Small intestine (tissue), 16 donors: ENCODE results near the gene RELL2. TPM values are rescaled to one million over a fixed set of nuclear protein-coding genes. Genes with fewer than 3 reads are reported as not detected.
A peak's percentile ranks its signal among the peaks of the same experiment; 100 is the strongest.

Experiments
- DNase-seq, 2 donors: peaks; one replicate each; pipeline versions ENCODE4 v3.0.0 to v3.0.0-alpha.2; 2013
- FAIRE-seq: peaks from 2 replicates; lab custom pipeline; 2012; peaks lifted over from hg19 to GRCh38; lab: Jason Lieb, UNC
- H3K27ac ChIP-seq, 3 donors: one replicate each; pipeline ENCODE4 v1.5.1; 2013; ENCODE audit warnings: low read length in 2 of 3, mild to moderate bottlenecking in 2 of 3, control low read depth in 1 of 3, inconsistent platforms in 1 of 3, low read depth in 1 of 3, moderate library complexity in 1 of 3
- H3K27me3 ChIP-seq, 3 donors: one replicate each; pipeline ENCODE4 v1.6.1; 2013; ENCODE audit warnings: low read length in 3 of 3, inconsistent platforms in 1 of 3; ENCODE audit not compliant: control insufficient read depth in 3 of 3, insufficient read depth in 3 of 3
- H3K36me3 ChIP-seq, 3 donors: one replicate each; pipeline ENCODE4 v1.6.1; 2013; ENCODE audit warnings: low read length in 3 of 3, inconsistent platforms in 1 of 3, low read depth in 1 of 3, mild to moderate bottlenecking in 1 of 3, moderate library complexity in 1 of 3; ENCODE audit not compliant: control insufficient read depth in 3 of 3, insufficient read depth in 2 of 3
- H3K4me1 ChIP-seq, 3 donors: one replicate each; pipeline ENCODE4 v1.6.1; 2013; ENCODE audit warnings: low read length in 2 of 3, inconsistent platforms in 1 of 3, low read depth in 1 of 3, mild to moderate bottlenecking in 1 of 3, moderate library complexity in 1 of 3; ENCODE audit not compliant: control insufficient read depth in 3 of 3, insufficient read depth in 2 of 3
- H3K4me3 ChIP-seq, 3 donors: one replicate each; pipeline ENCODE4 v1.5.1; 2013; ENCODE audit warnings: low read length in 3 of 3, control low read depth in 1 of 3, inconsistent platforms in 1 of 3, low read depth in 1 of 3, mild to moderate bottlenecking in 1 of 3, moderate library complexity in 1 of 3
- H3K9me3 ChIP-seq, 2 donors: one replicate each; pipeline ENCODE4 v1.6.1; 2013; ENCODE audit warnings: low read depth in 1 of 2, low read length in 1 of 2; ENCODE audit not compliant: control insufficient read depth in 2 of 2, insufficient read depth in 1 of 2
- WGBS, 3 donors: extraction: QIAGEN DNeasy Blood & Tissue Kit; methylation state at CpG; one replicate each; pipeline ENCODE4 v1.1.7; 2013; 5-methylcytosine and 5-hydroxymethylcytosine counted together
- long read RNA-seq, 10 donors: transcript quantifications; one replicate each; lab custom pipeline, GENCODE V29; 2026
- polyA plus RNA-seq, 4 donors: library from polyadenylated mRNA; stranded (reverse) in 3 of 4; unstranded in 1 of 4; fragments of 200-250 nt in 3 of 4; fragments of 120-200 nt in 1 of 4; gene quantifications; one replicate each; pipeline versions ENCODE4 v1.2.1 to v1.2.3, GENCODE V29; 2013
- donor health status: healthy with polysubstance abuse.
- donor health status: control.
- donor health status: control.
- donor health status: Bipolar disorder and iron deficiency.
- donor health status: healthy.

The RELL2 gene, protein sequence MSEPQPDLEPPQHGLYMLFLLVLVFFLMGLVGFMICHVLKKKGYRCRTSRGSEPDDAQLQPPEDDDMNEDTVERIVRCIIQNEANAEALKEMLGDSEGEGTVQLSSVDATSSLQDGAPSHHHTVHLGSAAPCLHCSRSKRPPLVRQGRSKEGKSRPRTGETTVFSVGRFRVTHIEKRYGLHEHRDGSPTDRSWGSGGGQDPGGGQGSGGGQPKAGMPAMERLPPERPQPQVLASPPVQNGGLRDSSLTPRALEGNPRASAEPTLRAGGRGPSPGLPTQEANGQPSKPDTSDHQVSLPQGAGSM
- polyA plus RNA-seq, result 1 to 10 TPM; 1.9 to 5.4 (median 3.8) TPM
- long read RNA-seq, donor 1, partial matches to known transcripts, result 0 of 4 reads
- long read RNA-seq, donor 1, other reads (novel, unspliced or antisense), result 0 of 4 reads
- long read RNA-seq, donor 2, result 0 reads
- long read RNA-seq, donor 3, partial matches to known transcripts, result 0 of 1 reads
- long read RNA-seq, donor 3, other reads (novel, unspliced or antisense), result 0 of 1 reads
- long read RNA-seq, donor 4, result 0 reads
- long read RNA-seq, donor 5, result 0 reads
- long read RNA-seq, donor 6, result 0 reads
- long read RNA-seq, donor 7, result 0 reads
- long read RNA-seq, donor 8, result 0 reads
- long read RNA-seq, donor 9, result 0 reads
- long read RNA-seq, donor 10, partial matches to known transcripts, result 0 of 1 reads
- long read RNA-seq, donor 10, other reads (novel, unspliced or antisense), result 0 of 1 reads

DNA sequence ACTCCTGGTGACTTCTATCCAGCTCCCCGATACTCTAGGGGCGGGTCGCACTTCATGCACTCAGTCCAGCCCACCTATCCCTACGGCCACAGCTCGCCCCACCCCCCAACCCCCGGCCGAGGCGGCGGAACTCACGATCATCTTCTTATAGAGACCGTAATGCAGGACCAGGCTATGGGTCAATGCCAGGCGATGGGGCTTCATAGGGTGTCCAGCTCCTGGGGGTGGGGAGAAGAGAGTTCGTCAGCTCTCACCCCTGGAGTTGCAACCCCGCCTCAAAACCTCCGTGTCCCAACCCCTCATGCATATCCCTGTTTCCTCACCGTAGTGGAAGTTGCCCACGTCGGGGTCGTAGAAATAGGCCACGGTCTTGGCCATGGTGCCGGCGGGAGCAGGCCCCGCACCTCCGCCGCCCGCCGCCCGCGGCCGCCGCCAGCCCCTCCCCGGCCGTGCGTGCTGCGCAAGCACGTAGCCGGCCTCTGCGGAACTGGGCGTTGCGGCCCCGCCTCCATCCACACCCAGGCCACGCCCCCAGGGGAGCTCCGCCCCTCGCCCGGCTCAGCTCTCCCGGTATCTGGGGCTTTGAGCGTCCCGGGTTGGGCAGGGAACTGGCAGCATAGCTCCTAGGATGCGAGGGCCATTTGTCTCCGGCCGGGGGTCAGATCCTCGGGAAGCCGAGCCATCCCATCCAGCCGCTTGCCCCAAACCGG, at the start of gene RELL2, which contains the start of gene HDAC3:
Gene RELL2, plus strand, starts transcription at position 585 of the 710 bp plus-strand sequence. CDS start 1,229 bp downstream, outside the sequence.
Gene HDAC3, minus strand, starts transcription at position 437 of the 710 bp plus-strand sequence. Its CDS starts 59 bp downstream, at position 378.
- WGBS, 3 donors, result 1% methylated on average over 45 to 55 of the region's 55 CpGs
- H3K4me1 ChIP-seq, result peaks cover 0 to 24% (median 0%) of the 10 kb centered on the region in 3 donors
- peak within 1 kb of the TSS; percentile 35 to 90 (median 66) for H3K27ac ChIP-seq
- peak within 1 kb of the TSS; percentile 84 to 100 (median 84) for H3K4me3 ChIP-seq
- H3K9me3 ChIP-seq, result no peaks in the 10 kb centered on the region
- H3K27me3 ChIP-seq, result peaks cover 0 to 16% (median 0%) of the 10 kb centered on the region in 3 donors
- H3K36me3 ChIP-seq, result peaks cover 0 to 23% (median 2%) of the 10 kb centered on the region in 3 donors
- FAIRE-seq, result no peak
- DNase-seq, result peak; percentile 91 to 97

DNA sequence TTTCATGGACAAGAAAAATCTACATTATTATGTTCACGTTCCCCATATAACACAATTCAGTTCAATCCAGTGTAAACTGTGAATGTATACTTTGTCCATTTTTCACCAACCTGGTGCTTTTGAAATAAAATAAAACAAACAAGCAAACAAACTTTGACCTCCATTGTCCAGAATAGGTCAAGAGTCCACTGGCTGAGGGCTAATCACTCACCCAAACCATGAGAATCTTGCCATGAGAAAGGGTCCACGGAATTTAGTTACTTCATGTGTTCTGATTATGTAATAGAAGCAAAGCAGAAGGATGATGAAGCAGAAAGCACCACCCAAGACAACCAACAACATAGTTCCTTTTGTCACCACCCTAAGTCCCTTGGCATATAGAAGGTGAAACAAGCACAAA, 46.7 kb upstream of the RELL2 start:
- 62 to 70% (median 63%) methylated on average over 2 of the region's 2 CpGs for WGBS, 3 donors
- DNase-seq (no peak), FAIRE-seq (no peak)
- no peaks in the 10 kb centered on the region for H3K9me3 ChIP-seq
- no peak overlapping the region for H3K4me3 ChIP-seq
- no peak overlapping the region for H3K27ac ChIP-seq
- no peaks in the 10 kb centered on the region for H3K27me3 ChIP-seq
- H3K36me3 ChIP-seq, result peaks cover 0 to 14% (median 8%) of the 10 kb centered on the region in 3 donors
- H3K4me1 ChIP-seq, result no peaks in the 10 kb centered on the region

DNA sequence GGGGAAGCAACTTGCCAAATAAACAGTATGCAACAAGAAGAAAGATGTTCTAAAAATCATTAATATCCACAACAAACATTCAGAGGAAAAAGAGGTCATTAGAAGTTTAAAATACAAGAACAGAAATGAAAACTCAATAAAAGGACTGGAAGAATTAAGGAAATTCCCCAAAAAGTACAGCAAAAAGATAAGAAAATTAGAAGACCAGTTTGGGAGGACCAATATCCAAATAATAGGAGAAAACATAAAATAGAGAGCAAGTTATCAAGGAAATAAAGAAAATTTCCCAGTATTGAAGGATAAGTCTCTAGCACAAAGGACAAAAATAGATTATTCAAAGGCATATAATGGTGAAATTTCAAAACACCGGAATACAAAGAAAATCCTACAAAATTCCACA, 39.9 kb upstream of the RELL2 start:
- Histone ChIP-seq H3K27ac (no peak overlapping the region), H3K4me1 (peaks cover 0 to 2% (median 0%) of the 10 kb centered on the region in 3 donors), H3K9me3 (no peaks in the 10 kb centered on the region), H3K4me3 (no peak overlapping the region), H3K36me3 (peaks cover 0 to 10% (median 4%) of the 10 kb centered on the region in 3 donors), H3K27me3 (no peaks in the 10 kb centered on the region)
- 98 to 100% (median 100%) methylated on average over 1 of the region's 1 CpG for WGBS, 3 donors
- FAIRE-seq (no peak), DNase-seq (no peak)

DNA sequence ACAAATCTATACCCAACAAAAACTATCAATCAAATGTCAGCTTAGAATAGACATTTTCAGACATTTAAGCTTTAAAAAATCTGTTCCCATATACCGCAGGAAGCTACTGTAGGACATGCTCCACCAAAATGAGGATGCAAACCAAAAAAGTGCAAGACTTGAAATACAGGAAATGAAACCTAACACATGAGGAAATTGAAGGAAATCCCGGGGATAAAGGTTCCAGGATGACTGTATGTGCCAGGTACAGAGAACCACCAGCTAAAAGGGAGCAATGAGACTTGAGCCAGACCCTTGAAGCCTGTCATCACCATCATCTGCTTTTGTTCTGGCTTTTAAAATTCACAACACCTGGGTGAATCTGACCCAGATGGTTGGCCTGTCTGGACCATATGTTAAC, 39.4 kb upstream of the RELL2 start:
- Histone ChIP-seq H3K9me3 (no peaks in the 10 kb centered on the region), H3K4me3 (no peak overlapping the region), H3K27me3 (no peaks in the 10 kb centered on the region), H3K4me1 (peaks cover 0 to 2% (median 0%) of the 10 kb centered on the region in 3 donors), H3K27ac (no peak overlapping the region), H3K36me3 (peaks cover 0 to 13% (median 4%) of the 10 kb centered on the region in 3 donors)
- DNase-seq (peak in 1 of 2 donors; percentile 25), FAIRE-seq (no peak)
- 48 to 63% (median 58%) methylated on average over 2 of the region's 2 CpGs for WGBS, 3 donors

DNA sequence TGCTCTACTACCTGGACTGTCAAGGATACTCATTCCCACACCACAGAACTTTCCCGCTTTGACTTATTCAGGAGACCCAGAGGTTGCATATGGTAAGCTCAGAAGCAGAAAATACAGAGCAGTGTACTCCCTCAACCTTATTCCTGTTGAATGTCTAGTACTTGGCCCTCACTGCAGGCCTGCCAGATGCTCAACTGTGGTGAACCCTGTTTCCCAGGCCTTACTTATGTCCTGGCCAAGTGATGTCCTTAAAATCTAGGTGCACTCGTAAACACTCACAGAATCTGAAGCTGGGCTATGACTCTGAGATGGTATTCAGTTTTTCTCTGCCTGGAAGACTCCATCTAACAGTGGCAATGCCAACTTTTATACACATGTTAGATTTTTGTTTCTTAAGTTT, 39.0 kb upstream of the RELL2 start:
- Histone ChIP-seq H3K4me1 (peaks cover 0 to 2% (median 0%) of the 10 kb centered on the region in 3 donors), H3K27ac (no peak overlapping the region), H3K9me3 (no peaks in the 10 kb centered on the region), H3K36me3 (peaks cover 0 to 13% (median 4%) of the 10 kb centered on the region in 3 donors), H3K4me3 (no peak overlapping the region), H3K27me3 (no peaks in the 10 kb centered on the region)
- 96 to 100% (median 97%) methylated on average over 2 of the region's 2 CpGs for WGBS, 3 donors
- DNase-seq, result no peak
- no peak for FAIRE-seq

DNA sequence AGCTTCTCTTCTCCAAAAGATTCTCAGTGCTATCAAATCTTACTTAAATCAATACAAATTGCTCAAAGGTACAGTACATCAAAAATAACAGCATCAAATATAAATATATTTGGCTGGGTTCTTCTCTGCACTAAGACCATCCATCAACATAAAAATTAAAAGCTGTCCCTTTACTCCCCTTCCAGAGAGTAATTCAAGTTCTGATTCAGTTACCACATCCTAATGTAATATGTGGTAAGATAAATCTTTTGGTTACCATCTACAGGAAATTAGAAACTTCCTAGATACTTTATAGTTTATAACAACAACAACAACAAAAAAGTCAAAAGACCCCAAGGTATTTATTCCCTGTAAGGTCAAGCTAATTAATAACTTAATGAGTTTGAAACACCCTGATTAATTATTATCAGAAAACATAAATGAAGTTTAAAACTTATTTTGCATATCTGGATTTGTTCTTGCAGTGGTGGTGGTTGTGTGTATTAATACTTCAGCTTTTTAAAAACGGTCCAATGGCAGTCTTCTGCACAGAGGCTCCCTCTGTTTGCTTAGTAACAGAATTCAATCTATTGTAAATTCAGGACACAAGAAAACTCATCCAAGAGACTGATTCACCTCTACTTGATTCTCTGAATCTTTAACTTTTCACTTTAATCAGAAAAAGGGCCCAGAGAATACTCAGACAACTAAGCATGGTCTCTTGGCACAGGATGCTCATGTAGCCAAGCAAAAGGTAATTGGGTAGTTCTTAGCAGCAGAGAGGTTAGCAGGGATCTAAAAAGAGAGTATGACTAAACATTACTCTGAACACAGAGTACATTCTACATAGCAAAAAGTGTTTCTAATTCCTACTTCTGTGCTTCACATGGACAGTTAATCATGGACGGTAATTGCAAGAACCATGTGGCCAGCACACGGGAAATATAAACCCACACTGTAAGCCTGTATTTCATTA, 38.1 kb upstream of the RELL2 start:
- WGBS, 3 donors, result 55 to 65% (median 61%) methylated on average over 3 of the region's 3 CpGs
- Histone ChIP-seq H3K9me3 (no peaks in the 10 kb centered on the region), H3K4me1 (peaks cover 0 to 2% (median 2%) of the 10 kb centered on the region in 3 donors), H3K36me3 (peaks cover 0 to 10% (median 4%) of the 10 kb centered on the region in 3 donors), H3K27ac (peak overlapping the region in 2 of 3 donors; percentile 1 to 26), H3K4me3 (no peak overlapping the region), H3K27me3 (no peaks in the 10 kb centered on the region)
- FAIRE-seq, result no peak
- DNase-seq, result no peak

DNA sequence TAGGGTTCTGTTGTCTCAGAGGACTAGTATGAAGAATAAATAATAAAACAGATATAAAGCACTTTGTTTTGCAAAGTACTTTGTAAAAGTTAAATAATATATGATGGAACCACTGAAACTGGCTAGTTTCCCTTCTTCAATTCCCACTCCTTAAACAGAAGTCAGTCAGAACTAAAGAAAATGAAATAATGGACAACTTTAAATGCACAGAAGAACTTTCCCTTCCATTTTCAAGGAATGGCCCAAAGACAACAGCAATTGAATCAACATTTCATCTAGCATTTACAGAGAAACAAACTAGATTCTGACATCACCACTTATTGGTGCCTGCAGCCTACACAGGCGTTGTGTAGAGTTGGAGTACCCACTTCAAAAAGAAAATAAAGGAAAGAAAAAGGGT, 34.2 kb upstream of the RELL2 start:
- no peak for DNase-seq
- no peak for FAIRE-seq
- H3K9me3 ChIP-seq, result no peaks in the 10 kb centered on the region

More for the DNA sequence above, 34.2 kb upstream of the RELL2 start:
- H3K36me3 ChIP-seq, result peaks cover 0 to 3% (median 0%) of the 10 kb centered on the region in 3 donors
- no peak overlapping the region for H3K4me3 ChIP-seq
- H3K27me3 ChIP-seq, result no peaks in the 10 kb centered on the region
- no peak overlapping the region for H3K27ac ChIP-seq
- 72 to 97% (median 79%) methylated on average over 1 of the region's 1 CpG for WGBS, 3 donors
- peaks cover 0 to 14% (median 5%) of the 10 kb centered on the region in 3 donors for H3K4me1 ChIP-seq
